Muscle layer of colon (tissue), 2 donors: ENCODE measurements around the gene ELAVL4.

Source experiments
- H3K27ac ChIP-seq: one replicate; pipeline ENCODE4 v1.7.0; 2013; ENCODE audit warnings: low read depth, mild to moderate bottlenecking, low read length, moderate library complexity
- H3K27me3 ChIP-seq, 2 donors: one replicate each; pipeline ENCODE4 v1.7.0; 2013; ENCODE audit warnings: low read length in 2 of 2, mild to moderate bottlenecking in 2 of 2; ENCODE audit not compliant: insufficient read depth in 2 of 2, control insufficient read depth in 1 of 2
- H3K36me3 ChIP-seq: one replicate; pipeline ENCODE4 v1.7.0; 2013; ENCODE audit warnings: mild to moderate bottlenecking, low read length; ENCODE audit not compliant: insufficient read depth
- H3K4me1 ChIP-seq: one replicate; pipeline ENCODE4 v1.7.0; 2013; ENCODE audit warnings: mild to moderate bottlenecking, low read length; ENCODE audit not compliant: insufficient read depth
- H3K4me3 ChIP-seq, 2 donors: one replicate each; pipeline ENCODE4 v1.7.0; 2013; ENCODE audit warnings: low read length in 2 of 2, low read depth in 1 of 2, mild to moderate bottlenecking in 1 of 2, moderate library complexity in 1 of 2
- H3K9ac ChIP-seq: one replicate; pipeline ENCODE4 v1.7.0; 2013; ENCODE audit warnings: low read length
- H3K9me3 ChIP-seq: one replicate; pipeline ENCODE4 v1.7.0; 2013; ENCODE audit warnings: mild to moderate bottlenecking, low read length
- donor health status: abdominal sarcoma.
- donor health status: Adenocarcinoma of cecum.

The ELAVL4 gene

DNA sequence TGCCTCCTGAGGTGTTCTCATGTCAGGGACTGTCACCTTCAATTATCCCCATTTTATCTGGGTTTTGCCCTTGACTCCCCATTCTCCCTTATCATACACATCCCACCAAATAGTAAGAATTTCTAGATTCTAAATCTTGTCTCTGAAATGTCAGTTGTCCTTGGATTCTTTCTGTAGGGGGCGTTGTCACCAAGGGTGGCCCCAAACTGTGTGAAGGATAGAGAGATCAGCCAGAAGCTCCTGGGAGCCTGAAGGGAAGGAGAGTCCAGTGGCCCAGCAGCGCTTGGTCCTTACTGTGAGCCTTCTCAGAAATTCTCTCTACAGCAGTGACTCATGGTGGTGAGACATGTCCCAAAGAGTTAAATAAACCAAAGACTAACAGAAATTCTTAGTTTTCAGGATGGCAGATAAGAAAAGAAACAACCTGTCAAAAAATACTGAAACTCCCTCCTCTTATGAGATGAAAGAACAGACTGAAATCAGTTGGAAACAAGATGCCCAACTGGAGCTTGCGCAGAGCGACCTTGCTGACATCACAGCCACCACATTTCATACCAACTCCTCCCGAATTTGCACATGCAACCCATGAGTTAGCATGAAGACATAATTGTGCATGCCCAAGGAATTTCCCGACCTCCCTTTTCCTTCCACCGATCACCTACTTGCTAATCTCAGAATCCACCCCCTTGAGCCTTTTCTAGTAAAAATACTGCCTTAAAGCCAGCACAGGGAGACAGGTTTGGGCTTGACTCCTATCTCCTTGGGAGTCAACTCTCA, 109.8 kb downstream of the ELAVL4 start:
- H3K27me3 ChIP-seq = no peaks in the 10 kb centered on the region

DNA sequence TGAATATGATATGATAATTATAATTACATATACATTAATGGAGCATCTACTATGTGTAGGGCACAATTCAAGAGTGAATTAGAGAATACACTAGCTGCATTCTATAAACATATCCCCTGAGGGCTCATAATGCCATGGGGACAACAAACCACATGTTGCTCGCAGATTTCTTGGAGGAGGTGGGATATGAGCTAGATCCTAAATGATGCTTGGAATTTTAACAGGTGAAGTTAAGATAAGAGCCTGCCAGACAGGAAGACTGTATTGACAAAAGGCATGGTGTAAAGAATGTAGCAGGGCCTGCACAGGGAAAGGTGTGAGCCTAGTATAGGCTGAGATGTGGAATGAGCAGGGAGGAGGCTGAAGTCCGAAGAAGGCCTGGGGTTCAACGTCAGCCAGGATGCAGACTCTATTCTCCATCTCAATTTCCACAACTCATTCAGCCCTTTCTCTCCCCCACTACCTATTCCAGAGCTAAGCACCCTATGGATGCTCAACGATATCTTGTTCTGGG, 120.2 kb downstream of the ELAVL4 start:
- H3K4me1 ChIP-seq = no peaks in the 10 kb centered on the region

More for the DNA sequence above, 109.8 kb downstream of the ELAVL4 start:
- no peaks in the 10 kb centered on the region for H3K4me1 ChIP-seq
- no peaks in the 10 kb centered on the region for H3K36me3 ChIP-seq
- no peaks in the 10 kb centered on the region for H3K9me3 ChIP-seq
- no peak overlapping the region for H3K4me3 ChIP-seq
- H3K9ac ChIP-seq = no peak overlapping the region
- H3K27ac ChIP-seq = no peak overlapping the region

DNA sequence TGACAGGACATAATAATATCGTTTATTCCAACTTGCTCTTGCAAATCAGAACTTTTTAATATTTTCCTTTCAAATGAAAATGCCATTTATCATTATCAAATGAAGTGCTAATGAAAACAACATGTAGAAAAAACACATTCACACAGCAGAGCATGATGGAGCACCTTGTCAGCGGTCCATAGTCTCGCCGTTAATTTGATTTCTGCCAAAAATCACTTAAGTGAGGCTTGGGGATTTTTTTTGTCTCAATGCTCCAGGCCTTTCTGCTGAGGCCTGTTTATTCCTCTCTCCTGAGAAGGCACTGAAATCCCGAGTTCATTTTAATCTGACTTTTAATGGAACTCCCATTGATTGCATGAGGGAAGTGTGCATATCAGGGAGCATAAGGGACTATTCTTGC, 122.5 kb downstream of the ELAVL4 start:
- no peaks in the 10 kb centered on the region for H3K36me3 ChIP-seq
- no peaks in the 10 kb centered on the region for H3K27me3 ChIP-seq
- H3K9me3 ChIP-seq = no peaks in the 10 kb centered on the region
- no peak overlapping the region for H3K9ac ChIP-seq
- H3K4me1 ChIP-seq = no peaks in the 10 kb centered on the region
- no peak overlapping the region for H3K4me3 ChIP-seq
- no peak overlapping the region for H3K27ac ChIP-seq

More for the DNA sequence above, 120.2 kb downstream of the ELAVL4 start:
- Histone ChIP-seq H3K36me3 (no peaks in the 10 kb centered on the region), H3K9ac (no peak overlapping the region), H3K9me3 (no peaks in the 10 kb centered on the region), H3K27ac (no peak overlapping the region), H3K4me3 (no peak overlapping the region), H3K27me3 (no peaks in the 10 kb centered on the region)

DNA sequence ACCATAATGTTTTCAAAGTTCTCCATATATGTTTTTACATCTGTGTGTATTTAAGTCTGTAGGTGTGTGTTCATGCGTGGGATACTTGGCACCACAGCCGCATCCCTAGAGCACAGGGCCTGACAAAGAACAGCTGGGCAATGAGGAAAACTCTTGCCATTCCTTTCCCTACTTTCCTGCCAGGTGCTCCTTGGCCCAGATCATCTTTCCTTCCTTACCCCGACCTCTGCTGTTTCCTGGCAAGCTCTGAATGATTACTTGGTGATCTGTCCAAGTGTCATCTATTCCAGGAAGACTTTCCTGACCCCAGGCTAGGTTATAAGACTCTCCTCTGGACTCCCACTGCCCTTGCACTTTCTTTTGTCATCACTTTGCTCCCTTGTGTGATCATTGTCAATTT, 123.6 kb downstream of the ELAVL4 start:
- H3K4me3 ChIP-seq = no peak overlapping the region
- no peak overlapping the region for H3K27ac ChIP-seq
- H3K27me3 ChIP-seq = no peaks in the 10 kb centered on the region
- H3K9me3 ChIP-seq = no peaks in the 10 kb centered on the region
- no peaks in the 10 kb centered on the region for H3K4me1 ChIP-seq
- no peaks in the 10 kb centered on the region for H3K36me3 ChIP-seq
- no peak overlapping the region for H3K9ac ChIP-seq

DNA sequence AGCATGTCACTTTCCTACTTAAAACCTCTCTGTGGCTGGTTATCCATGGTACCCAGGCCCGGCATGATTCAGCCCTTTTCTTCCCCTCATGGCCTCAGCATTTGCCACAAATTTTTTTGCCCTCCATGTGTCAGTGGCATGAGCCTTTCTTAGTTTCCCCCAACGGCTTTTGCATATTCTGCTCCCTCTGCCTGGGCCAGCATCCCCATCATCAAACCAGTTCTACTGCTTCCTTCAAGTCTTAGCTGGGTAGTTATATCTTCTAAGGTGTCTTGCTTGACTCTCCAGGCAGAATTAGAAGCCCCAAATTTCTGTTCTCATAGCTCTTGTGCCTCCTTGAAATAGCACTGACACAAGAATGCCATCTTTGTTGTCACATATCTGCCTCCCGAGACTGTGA, 127.9 kb downstream of the ELAVL4 start:
- H3K9ac ChIP-seq = no peak overlapping the region
- H3K36me3 ChIP-seq = no peaks in the 10 kb centered on the region
- no peaks in the 10 kb centered on the region for H3K4me1 ChIP-seq
- no peak overlapping the region for H3K4me3 ChIP-seq
- H3K27ac ChIP-seq = no peak overlapping the region
- no peaks in the 10 kb centered on the region for H3K9me3 ChIP-seq
- H3K27me3 ChIP-seq = no peaks in the 10 kb centered on the region

DNA sequence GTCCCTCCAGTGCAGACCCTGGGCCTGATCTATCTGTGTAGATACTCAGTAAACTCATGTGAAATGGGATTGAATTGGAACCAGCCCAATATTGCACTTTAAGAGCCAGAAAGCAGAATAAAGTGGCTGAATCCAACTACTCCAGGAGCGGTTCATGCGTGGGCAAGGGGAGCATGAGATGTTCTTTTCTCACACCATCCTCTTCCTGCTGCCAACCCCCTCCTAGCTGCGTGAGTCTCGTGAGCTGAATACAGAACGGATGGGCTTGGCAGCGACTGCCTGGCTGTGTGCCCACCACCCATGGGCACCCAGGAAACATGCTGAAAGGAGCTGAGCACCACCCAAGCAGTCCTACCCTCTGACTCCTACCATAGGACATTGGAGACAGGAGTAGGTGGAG, 128.3 kb downstream of the ELAVL4 start:
- H3K27me3 ChIP-seq = no peaks in the 10 kb centered on the region
- no peak overlapping the region for H3K27ac ChIP-seq
- no peaks in the 10 kb centered on the region for H3K4me1 ChIP-seq
- no peaks in the 10 kb centered on the region for H3K9me3 ChIP-seq
- H3K36me3 ChIP-seq = no peaks in the 10 kb centered on the region
- H3K9ac ChIP-seq = no peak overlapping the region
- H3K4me3 ChIP-seq = no peak overlapping the region

DNA sequence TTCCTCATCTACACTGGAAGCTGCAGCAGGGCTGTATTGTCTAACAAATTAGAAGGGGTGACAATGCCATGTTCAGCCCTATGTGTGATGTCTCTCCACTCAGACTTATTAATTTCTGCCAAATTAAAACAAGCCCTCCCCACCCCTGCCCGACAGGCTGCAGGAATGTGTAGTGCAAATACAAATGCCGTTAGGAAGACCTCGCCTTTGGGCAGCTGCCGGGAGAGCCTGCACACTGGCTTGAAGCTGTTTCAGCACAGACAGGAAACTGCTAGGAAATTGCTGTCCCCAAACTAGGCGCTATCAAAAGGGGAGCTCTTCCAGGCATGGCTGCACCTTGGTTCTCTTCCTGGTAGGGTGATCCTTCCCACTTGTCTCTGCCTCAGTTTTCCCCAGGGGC, 135.2 kb downstream of the ELAVL4 start:
- no peak overlapping the region for H3K4me3 ChIP-seq
- no peaks in the 10 kb centered on the region for H3K9me3 ChIP-seq
- no peak overlapping the region for H3K27ac ChIP-seq
- H3K4me1 ChIP-seq = no peaks in the 10 kb centered on the region
- no peaks in the 10 kb centered on the region for H3K36me3 ChIP-seq
- H3K27me3 ChIP-seq = no peaks in the 10 kb centered on the region
- no peak overlapping the region for H3K9ac ChIP-seq

DNA sequence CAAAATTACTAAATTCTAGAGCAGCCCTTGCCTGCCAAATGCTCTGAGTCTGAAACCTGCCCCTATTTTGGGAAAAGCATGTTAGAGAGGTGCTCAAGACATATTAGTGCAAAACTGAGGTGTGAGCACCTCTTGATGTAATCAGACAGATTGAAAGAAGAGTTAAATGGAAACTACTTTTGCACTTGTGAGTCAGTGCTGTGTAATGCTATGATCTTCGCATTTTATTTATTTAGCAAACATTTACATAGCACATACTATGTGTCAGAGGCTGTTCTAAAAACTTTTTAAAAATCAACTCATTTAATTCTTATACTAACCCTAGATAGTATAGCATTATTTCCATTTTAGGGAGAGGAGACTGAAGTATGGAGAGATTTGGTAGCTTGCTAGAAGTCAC, 138.1 kb downstream of the ELAVL4 start:
- Histone ChIP-seq H3K27me3 (no peaks in the 10 kb centered on the region), H3K4me3 (no peak overlapping the region), H3K27ac (no peak overlapping the region), H3K9ac (no peak overlapping the region), H3K36me3 (no peaks in the 10 kb centered on the region), H3K9me3 (no peaks in the 10 kb centered on the region), H3K4me1 (no peaks in the 10 kb centered on the region)

DNA sequence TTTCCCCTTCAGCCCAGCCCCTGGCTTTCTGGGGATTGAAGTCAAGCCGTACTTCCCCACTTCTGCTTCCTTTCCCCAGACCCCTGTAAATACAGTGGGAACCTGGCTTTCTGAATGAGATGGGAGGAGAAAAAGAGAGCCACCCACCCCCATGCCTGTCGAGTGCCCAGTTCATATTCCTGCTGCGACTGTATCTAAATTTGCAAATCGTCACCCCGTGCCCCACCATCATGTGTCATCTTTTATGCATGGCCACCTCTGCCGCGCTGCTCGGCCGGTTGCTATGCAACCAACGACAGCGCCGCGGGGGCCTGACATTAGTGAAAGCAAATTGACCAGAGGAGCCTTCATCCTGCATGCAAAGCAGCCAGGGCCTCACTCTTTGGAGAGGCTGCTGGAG, 143.0 kb downstream of the ELAVL4 start:
- Histone ChIP-seq H3K27ac (no peak overlapping the region), H3K9me3 (no peaks in the 10 kb centered on the region), H3K9ac (no peak overlapping the region), H3K4me3 (no peak overlapping the region), H3K4me1 (no peaks in the 10 kb centered on the region), H3K27me3 (no peaks in the 10 kb centered on the region), H3K36me3 (no peaks in the 10 kb centered on the region)

DNA sequence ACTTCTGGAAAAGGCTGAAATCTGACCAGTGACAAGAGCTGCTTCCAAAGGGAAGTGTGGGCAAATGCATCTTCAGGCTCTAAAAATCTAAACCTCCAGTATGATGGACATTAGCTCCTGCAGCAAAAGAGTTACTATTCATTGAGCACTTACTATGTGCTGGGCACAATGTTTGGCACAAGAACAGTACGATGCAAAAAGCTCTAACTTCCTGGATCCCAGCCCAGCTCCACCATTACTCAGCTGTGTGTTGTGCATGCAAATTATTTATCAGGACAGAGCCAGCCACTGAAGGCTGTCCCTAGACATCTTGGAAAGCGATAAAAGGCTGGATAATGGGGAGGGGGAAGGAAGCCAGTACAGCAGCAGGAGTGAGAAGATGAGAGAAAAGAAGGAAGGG, 143.5 kb downstream of the ELAVL4 start:
- Histone ChIP-seq H3K27me3 (no peaks in the 10 kb centered on the region), H3K9me3 (no peaks in the 10 kb centered on the region), H3K36me3 (no peaks in the 10 kb centered on the region), H3K27ac (no peak overlapping the region), H3K4me3 (no peak overlapping the region), H3K9ac (no peak overlapping the region), H3K4me1 (no peaks in the 10 kb centered on the region)
